IPS DF 4.7 (cell line): Measurements from ENCODE around the gene ING1.
"Not testable (repeated sequence)": the region's sequence is repeated elsewhere in the genome, so short reads cannot be mapped to it uniquely, and the experiment has no call there.

Source experiments
- DNase-seq: peaks from one replicate; pipeline ENCODE4 v3.0.0-alpha.2; 2013; ENCODE audit warnings: low spot score; ENCODE audit errors: extremely low read depth

Gene ING1

DNA sequence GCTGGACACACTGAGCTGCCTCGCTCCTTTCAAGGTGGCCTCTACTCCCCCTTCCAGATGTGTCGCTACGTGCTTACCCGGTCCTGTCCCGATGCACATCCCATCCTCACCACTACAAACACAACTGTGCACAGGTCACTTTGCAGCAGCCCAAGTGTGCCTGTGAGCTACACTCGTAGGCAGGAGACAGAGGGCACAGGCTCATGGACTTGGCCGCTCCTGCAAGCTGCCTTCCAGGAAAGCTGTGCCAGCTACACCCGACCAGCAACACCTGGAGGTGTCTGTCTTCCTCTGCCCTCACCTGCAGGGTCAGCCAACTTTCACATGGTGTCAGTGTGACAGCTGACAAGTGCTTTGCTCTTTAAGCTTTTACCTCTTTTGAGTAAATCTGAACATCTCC lies 23.0 kb upstream of the ING1 start:
- no peak for DNase-seq

DNA sequence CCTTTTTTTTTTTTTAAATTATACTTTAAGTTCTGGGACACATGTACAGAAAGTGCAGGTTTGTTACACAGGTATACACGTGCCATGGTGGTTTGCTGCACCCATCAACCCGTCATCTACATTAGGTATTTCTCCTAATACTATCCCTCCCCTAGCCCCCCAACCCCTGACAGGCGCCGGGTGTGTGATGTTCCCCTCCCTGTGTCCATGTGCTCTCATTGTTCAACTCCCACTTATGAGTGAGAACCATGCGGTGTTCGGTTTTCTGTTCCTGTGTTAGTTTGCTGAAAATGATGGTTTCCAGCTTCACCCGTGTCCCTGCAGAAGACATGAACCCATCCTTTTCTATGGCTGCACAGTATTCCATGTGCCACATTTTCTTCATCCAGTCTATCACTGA lies 17.7 kb upstream of the ING1 start:
- not testable (repeated sequence) for DNase-seq

DNA sequence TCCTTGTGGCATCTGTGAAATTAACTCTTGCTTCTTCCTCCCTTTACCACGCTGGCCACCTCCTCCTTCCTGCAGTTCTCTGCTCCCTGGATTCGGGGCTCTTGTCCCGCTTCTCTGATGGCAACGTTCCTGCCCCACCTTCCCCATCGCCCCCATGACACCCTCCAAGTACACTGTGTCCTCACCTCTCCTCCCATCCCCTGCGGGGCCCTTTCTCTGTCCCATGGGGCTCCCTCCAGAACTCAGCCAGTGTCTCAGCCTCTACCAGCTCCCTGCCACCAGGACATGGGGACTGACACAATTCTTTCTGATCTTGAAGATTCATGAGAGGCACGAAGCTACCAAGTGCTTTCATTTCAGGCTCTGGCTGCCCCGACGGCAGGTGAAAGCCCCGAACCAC lies 16.7 kb upstream of the ING1 start:
- DNase-seq, result no peak

GRCh38 chr13:110697842-110698241 lies 15.7 kb upstream of the ING1 start:
- no peak for DNase-seq

- DNase-seq, result no peak
These were observed 14.8 kb upstream of the ING1 start for GRCh38 chr13:110698689-110699088.

- DNase-seq, result no peak
These were observed 14.1 kb upstream of the ING1 start for GRCh38 chr13:110699148-110700145.

- no peak for DNase-seq
These were observed 13.3 kb upstream of the ING1 start for GRCh38 chr13:110700186-110700585.

GRCh38 chr13:110700641-110701040 lies 12.9 kb upstream of the ING1 start:
- DNase-seq, result no peak

DNA sequence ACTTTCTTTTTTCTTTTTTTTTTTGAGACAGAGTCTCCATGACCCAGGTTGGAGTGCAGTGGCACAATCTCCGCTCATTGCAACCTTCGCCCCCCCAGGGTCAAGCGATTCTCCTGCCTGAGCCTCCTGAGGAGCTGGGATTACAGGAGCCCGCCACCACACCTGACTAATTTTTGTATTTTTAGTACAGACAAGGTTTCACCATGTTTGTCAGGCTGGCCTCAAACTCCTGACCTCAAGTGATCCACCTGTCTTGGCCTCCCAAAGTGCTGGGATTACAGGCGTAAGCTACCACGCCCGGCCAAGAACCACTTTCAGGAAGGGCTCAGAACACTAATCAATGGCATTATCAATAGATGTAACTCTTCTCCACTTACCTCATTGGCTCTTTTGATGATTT lies 12.4 kb upstream of the ING1 start:
- DNase-seq, result not testable (repeated sequence)

GRCh38 chr13:110702089-110702488 lies 11.4 kb upstream of the ING1 start:
- no peak for DNase-seq

GRCh38 chr13:110702591-110703526 lies 10.6 kb upstream of the ING1 start:
- DNase-seq, result no peak

- DNase-seq, result no peak
These were observed 8.1 kb upstream of the ING1 start for GRCh38 chr13:110705356-110705825.

- no peak for DNase-seq
These were observed 7.5 kb upstream of the ING1 start, which contains the start of gene CARS2 for GRCh38 chr13:110705826-110706569. TSS of gene CARS2 (minus strand) at chr13:110706116. CDS start at chr13:110706093, 23 bp downstream.

GRCh38 chr13:110706570-110707372 lies 6.7 kb upstream of the ING1 start:
- DNase-seq, result no peak

GRCh38 chr13:110712081-110712848 lies 1.2 kb upstream of the ING1 start:
- DNase-seq, result no peak

DNA sequence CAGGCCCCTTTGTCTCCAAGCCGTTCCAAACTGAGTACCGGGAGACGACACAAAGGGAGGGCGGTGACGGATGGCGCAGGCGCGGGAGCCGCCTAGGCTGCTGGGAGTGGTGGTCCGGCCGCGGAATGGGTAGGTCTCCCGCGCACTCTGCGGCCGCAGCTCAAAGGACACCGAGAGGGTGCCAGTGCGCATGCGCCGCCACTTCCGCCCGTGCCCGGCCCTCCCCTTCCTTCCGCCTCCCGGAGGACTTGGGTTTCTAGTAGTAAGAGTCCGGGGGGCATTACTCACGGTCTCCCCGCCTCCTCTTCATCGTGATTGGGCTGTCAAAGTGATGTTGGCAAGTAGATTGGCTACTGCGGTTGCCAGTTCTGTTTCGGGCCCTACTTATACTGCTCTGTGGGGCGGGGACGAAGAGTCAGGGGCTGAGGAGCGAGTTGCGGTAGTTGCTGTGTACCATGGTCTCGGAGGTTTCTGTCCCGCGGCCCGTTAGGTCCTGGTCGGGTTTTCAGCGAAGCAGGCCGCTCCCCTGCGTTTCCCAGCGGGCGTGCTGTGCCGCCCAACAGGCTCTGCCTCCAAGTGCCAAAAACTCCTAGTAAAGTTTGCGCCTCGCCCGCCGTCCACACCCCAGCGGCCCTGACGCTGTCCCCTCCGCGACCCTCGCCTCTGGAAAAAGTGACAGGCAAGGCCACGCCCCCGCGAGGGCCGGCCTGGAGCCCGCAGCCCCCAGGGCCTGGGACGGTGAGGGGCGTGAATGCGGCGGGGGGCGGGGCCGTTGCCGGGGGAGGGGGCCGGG lies 455 bp upstream of the ING1 start:
- DNase-seq, result no peak

DNA sequence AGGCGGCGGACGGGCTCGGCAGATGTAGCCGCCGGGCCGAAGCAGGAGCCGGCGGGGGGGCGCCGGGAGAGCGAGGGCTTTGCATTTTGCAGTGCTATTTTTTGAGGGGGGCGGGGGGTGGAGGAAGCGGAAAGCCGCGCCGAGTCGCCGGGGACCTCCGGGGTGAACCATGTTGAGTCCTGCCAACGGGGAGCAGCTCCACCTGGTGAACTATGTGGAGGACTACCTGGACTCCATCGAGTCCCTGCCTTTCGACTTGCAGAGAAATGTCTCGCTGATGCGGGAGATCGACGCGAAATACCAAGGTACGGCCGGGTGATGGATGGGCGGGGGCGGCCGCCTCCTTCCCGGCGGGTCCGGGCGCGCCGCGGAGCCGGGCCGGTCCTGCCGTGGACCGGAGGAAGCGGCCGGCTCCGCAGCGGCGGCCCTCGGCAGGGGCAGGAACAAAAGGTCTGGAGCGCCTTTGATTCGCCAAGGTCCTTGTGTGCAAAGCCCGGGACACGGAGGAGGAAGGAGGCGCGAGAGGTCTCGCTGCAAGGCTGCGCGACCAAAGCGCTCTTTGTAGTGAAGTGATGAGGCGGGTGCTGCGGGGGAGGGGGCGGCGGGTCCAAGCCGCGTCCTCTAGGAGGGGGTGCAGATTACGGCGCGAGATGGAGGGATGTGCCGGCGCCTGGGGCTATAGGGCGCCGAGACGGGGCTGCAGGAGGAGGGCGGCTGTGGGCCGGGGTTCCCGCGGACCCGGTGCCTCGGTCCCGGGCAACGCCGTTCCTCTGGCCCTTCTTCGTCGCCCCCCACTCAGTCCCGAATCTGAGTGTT lies 689 bp downstream of the ING1 start:
- no peak for DNase-seq
